ENCODE data around the gene PCSK5. TPM values are rescaled to one million over a fixed set of nuclear protein-coding genes. Genes with fewer than 3 reads are reported as not detected.
A peak's percentile ranks its signal among the peaks of the same experiment; 100 is the strongest.

PCSK5 gene
- total and polyA plus RNA-seq, 2 of the 8 experiments (the other 6 are each of a cell fraction or from before 2014, with no cell fraction given) = 5.5 to 10.7 TPM

DNA sequence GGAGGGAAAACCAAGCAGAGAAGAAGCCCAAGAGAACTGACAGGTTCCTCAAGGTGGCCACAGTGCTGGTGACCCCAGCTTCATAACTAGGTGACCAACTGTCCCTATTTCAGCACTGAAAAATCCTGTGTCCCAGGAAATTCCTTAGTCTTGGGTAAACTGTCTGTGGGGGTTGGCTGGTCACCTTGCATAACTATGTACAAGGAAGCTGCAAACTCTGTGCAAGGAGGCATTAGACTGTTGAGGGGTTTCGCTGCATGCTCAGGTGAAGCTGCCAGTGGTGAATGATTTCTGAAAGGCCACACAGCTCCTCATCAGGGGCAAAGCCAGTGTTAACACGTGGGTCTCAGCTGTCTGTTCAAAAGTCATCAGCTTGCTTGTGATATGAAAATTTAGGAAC is 36.9 kb downstream of the PCSK5 start:
- no peak overlapping the region for H4K5ac ChIP-seq (ENCODE audit: insufficient read length, low read depth, low read length)
- H3K4me3 ChIP-seq (ENCODE audit: extremely low read depth in 1 of 4, insufficient read depth in 2 of 4, low read depth in 3 of 4, low read length in 4 of 4) = no peak overlapping the region
- peaks cover 0 to 4% of the 10 kb centered on the region in 2 experiments; a peak in 1 of 4 replicates for H3K9me3 ChIP-seq (ENCODE audit: insufficient read depth in 2 of 2, low read depth in 1 of 2, low read length in 1 of 2)
- H3K79me2 ChIP-seq (ENCODE audit: control insufficient read depth in 1 of 2, insufficient read depth in 2 of 2, low read length in 2 of 2) = peaks cover 0 to 61% of the 10 kb centered on the region in 2 experiments; a peak in 2 of 4 replicates
- no peaks in the 10 kb centered on the region; the same call in 1 of the 2 replicates for H3K79me1 ChIP-seq (ENCODE audit: low read depth, low read length)
- H3K36me3 ChIP-seq (ENCODE audit: control insufficient read depth in 2 of 4, insufficient read depth in 4 of 4, low read length in 3 of 4) = no peaks in the 10 kb centered on the region
- 56% methylated on average over 2 of the region's 2 CpGs; no CpG with 5 or more reads in 1 of the 2 experiments for WGBS, 2 experiments (ENCODE audit: extremely low coverage in 1 of 2, insufficient coverage in 1 of 2, insufficient read length in 1 of 2, insufficient replicate concordance in 2 of 2, low coverage in 1 of 2, low lambda C conversion rate in 2 of 2, missing lambda C conversion rate in 1 of 2)
- no peak overlapping the region for H3K4ac ChIP-seq (replicated peaks; ENCODE audit: insufficient read length, low read depth, low read length)
- H2BK120ac ChIP-seq (replicated peaks; ENCODE audit: low read depth, low read length) = no peak overlapping the region
- no peak overlapping the region for H3K9ac ChIP-seq (replicated peaks in 1 of 4; ENCODE audit: extremely low read depth in 1 of 4, low read depth in 3 of 4, low read length in 3 of 4)
- H2AK5ac ChIP-seq (ENCODE audit: low read depth, low read length) = no peak overlapping the region
- no peak overlapping the region for H4K8ac ChIP-seq (ENCODE audit: extremely low read depth, insufficient read depth, low read length)
- DNase-seq (ENCODE audit: low read depth in 1 of 2, low spot score in 2 of 2) = no peak
- no peak overlapping the region for H3K14ac ChIP-seq (ENCODE audit: insufficient read length)
- H3K18ac ChIP-seq (ENCODE audit: extremely low read depth, low read length) = no peak overlapping the region
- peak overlapping the region; percentile 62 for H4K91ac ChIP-seq (replicated peaks; ENCODE audit: insufficient read length, low read length)
- TF ChIP-seq SIN3A (conservative IDR thresholded peaks at IDR 0.05 in 1 of 2, IDR thresholded peaks at IDR 0.05 in 1 of 2; ENCODE audit: low read depth in 1 of 2, low read length in 2 of 2) = no peak
- no peak for TF ChIP-seq TAF7 (optimal IDR thresholded peaks at IDR 0.05; ENCODE audit: borderline replicate concordance, low read depth, low read length)
- H2BK15ac ChIP-seq (ENCODE audit: low read length) = no peak overlapping the region
- H3K23me2 ChIP-seq (ENCODE audit: low read depth, low read length) = no peaks in the 10 kb centered on the region
- H2BK5ac ChIP-seq (ENCODE audit: low read depth, low read length) = no peak overlapping the region
- H4K20me1 ChIP-seq (replicated peaks in 1 of 2; ENCODE audit: control insufficient read depth in 1 of 2, insufficient read depth in 2 of 2, low read length in 2 of 2) = peaks cover 0 to 2% of the 10 kb centered on the region in 2 experiments
- H3K4me2 ChIP-seq (ENCODE audit: insufficient read depth in 1 of 2, low read depth in 2 of 2, low read length in 2 of 2) = peak overlapping the region in 1 of 2 experiments; percentile 7; a peak in 1 of 4 replicates
- no peak overlapping the region for H3K56ac ChIP-seq (replicated peaks; ENCODE audit: insufficient read length, low read depth, low read length)
- no peaks in the 10 kb centered on the region for H3K27me3 ChIP-seq (replicated peaks in 1 of 4; ENCODE audit: control insufficient read depth in 3 of 4, extremely low read depth in 1 of 4, insufficient read depth in 3 of 4, low read length in 3 of 4)
- no peak overlapping the region for H3K27ac ChIP-seq (ENCODE audit: low read depth, low read length)
- FAIRE-seq = no peak
- CTCF ChIA-PET (ENCODE audit: partially characterized antibody) = interaction anchor here (1.2 kb wide), 1 partner anchor 12 kb away, joined by 3 read pairs; no protein-coding TSS in a partner anchor
- H2BK20ac ChIP-seq (ENCODE audit: low read length) = no peak overlapping the region
- H3K4me1 ChIP-seq (replicated peaks in 1 of 4; ENCODE audit: control insufficient read depth in 3 of 4, insufficient read depth in 4 of 4, low read length in 3 of 4) = peaks cover 0 to 17% (median 11%) of the 10 kb centered on the region in 4 experiments; a peak in 5 of 7 replicates
- H2BK12ac ChIP-seq (ENCODE audit: low read depth, low read length) = no peak overlapping the region
- H2AFZ ChIP-seq (ENCODE audit: low read length) = no peak overlapping the region
- no peak overlapping the region for H3K23ac ChIP-seq (ENCODE audit: insufficient read length)
- POLR2A ChIA-PET (ENCODE audit: partially characterized antibody) = no interaction called here
